Stimulated activated CD4-positive, alpha-beta T cell treated with anti-CD3 and anti-CD28 coated beads, Interleukin-15, amount 100 ng/mL, for 48 hours (primary cell): ENCODE measurements around the gene ADIPOR2.
"Not testable (repeated sequence)": the region's sequence is repeated elsewhere in the genome, so short reads cannot be mapped to it uniquely, and the experiment has no call there.

Experiments
- DNase-seq, 2 donors: peaks; one replicate each; pipeline ENCODE4 v3.0.0-alpha.2; 2020; ENCODE audit warnings: low read depth in 2 of 2

ADIPOR2 gene

GRCh38 chr12:1703771-1704722, 13.2 kb downstream of the ADIPOR2 start:
- no peak for DNase-seq

GRCh38 chr12:1705774-1706631, 15.1 kb downstream of the ADIPOR2 start:
- no peak for DNase-seq

DNA sequence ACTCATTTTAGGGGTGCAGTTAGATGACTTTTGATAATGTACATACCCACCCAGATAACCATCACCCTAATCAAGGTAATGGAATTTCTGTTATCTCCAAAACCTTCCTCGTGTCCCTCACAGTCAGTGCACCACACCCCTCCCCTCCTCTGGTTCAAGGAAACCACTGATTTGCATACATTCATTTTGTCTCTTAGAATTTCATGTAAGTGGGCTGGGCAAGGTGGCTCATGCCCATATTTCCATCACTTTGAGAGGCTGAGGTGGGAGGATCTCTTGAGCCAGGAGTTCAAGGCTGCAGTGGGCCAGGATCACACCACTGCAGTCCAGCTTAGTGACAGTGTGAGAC, 15.7 kb downstream of the ADIPOR2 start:
- no peak for DNase-seq

DNA sequence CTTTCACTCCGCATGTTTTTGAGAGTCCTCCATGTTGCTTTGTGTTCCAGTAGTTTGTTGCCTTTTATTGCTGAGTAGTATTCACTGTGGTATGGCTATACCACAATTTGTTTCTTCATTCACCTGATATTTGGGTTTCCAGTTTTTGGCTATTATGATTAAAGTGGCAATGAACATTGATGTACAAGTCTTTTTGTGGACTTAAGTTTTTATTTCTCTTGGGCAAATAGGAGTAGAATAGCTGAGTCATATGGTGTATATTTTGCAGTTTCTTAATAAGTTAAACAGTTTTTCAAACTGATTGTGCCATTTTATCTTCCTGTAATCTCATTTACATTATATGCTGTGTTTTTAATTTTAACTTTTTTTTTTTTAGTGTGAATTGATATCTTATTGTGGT, 16.2 kb downstream of the ADIPOR2 start:
- no peak for DNase-seq

- DNase-seq: not testable (repeated sequence)
Observed at GRCh38 chr12:1709968-1710367, 19.1 kb downstream of the ADIPOR2 start.

- DNase-seq: not testable (repeated sequence)
Observed at GRCh38 chr12:1710870-1711269, 20.0 kb downstream of the ADIPOR2 start.

GRCh38 chr12:1711536-1712211, 20.8 kb downstream of the ADIPOR2 start:
- not testable (repeated sequence) for DNase-seq

- DNase-seq: not testable (repeated sequence)
Observed at GRCh38 chr12:1712305-1712704, 21.4 kb downstream of the ADIPOR2 start.

DNA sequence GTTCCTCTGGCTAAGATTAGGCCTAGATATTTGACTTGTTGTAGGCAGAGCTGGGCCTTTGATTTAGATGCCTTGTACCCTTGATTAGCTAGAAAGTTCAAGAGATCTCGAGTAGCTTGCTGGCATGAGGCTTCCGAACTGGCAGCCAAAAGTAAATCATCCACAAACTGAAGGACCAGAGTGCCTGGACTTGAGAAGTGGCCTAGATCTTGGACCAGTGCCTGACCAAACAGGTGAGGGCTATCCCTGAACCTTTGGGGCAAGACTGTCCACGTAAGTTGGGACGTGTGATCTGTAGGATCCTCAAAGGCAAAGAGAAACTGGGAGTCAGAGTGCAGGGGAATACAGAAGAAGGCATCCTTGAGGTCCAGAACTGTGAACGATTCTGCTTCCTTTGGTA, 22.0 kb downstream of the ADIPOR2 start:
- DNase-seq: not testable (repeated sequence)

DNA sequence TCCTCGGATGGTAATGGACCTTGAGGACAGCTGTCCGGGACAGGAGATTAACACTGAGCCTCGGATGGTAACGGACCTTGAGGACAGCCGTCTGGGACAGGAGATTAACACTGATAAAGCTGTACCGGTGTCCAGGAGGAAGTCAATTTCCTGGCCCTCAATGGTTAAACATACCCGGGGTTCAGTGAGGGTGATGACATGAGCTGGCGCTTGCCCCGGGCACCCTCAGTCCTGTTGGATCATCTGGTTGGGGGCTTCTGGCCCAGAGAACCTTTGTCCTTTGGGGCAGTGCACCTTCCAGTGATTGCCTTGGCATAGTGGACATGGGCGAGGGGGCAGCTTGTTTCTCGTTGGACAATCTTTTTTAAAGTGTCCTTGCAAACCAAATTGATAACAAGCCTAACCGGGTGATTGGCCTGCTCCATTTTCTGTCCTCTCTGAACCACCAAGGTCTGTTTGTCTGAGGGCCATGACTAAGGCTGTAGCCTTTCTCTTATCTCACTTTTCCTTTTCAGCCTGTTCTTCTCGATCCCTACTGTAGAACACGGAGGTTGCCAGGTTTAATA, 23.0 kb downstream of the ADIPOR2 start:
- DNase-seq: not testable (repeated sequence)

- not testable (repeated sequence) for DNase-seq
Observed at GRCh38 chr12:1715459-1715858, 24.6 kb downstream of the ADIPOR2 start.

- DNase-seq: no peak
Observed at GRCh38 chr12:1716215-1716862, 25.5 kb downstream of the ADIPOR2 start.

GRCh38 chr12:1716911-1717310, 26.0 kb downstream of the ADIPOR2 start:
- DNase-seq: no peak

GRCh38 chr12:1719139-1719538, 28.3 kb downstream of the ADIPOR2 start:
- DNase-seq: no peak

DNA sequence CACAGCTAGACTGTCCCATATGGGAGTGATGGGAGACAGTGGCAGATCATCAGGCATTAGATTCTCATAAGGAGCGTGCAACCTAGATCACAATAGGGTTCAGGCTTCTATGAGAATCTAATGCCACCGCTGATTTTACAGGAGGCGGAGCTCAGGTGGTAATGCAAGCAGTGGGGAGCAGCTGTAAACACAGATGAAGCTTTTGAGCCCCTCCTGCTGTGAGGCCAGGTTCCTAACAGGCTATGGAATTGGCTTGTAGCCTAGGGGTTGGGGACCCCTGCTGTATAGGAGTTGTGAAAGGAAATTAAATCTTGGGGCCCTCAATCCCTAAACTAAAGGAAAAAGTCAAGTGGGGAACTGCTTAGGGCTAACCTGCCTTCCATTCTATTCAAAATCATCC, 29.6 kb downstream of the ADIPOR2 start:
- DNase-seq: no peak

DNA sequence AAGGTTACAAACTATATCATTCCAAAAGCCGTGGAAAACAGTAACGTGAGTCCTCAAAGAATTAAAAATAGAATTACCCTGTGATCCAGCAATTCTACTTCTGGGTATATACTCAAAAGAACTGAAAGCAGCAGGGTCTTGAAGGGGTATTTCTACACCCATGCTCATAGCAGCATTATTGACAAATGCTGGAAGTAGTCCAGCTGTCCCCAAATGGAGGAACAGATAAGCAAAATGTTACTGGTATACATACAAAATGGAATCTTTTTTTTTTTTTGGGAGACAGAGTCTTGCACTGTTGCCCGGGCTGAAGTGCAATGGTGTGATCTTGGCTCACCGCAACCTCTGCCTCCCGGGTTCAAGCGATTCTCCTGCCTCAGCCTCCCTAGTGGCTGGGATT, 32.9 kb downstream of the ADIPOR2 start:
- DNase-seq: no peak

- no peak for DNase-seq
Observed at GRCh38 chr12:1724250-1724649, 33.4 kb downstream of the ADIPOR2 start.

DNA sequence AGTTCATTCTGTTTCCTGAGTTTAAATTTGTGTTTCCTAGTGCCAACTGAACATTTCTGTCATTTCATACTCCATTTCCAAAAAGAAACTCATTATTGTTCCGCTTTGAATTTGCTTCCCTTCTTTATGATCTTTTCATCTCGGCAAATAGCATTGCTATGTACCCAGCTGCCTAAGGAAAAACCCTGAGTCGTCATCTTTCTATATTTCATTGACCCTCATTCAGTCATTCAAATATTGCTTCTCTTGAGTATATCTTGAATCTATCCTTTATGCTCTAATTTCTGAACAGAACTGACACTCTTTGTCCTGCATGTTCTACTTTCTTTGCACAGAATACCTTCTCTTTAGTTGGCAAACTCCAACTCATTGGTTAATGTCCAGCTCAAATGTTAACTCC, 35.9 kb downstream of the ADIPOR2 start:
- DNase-seq: no peak

DNA sequence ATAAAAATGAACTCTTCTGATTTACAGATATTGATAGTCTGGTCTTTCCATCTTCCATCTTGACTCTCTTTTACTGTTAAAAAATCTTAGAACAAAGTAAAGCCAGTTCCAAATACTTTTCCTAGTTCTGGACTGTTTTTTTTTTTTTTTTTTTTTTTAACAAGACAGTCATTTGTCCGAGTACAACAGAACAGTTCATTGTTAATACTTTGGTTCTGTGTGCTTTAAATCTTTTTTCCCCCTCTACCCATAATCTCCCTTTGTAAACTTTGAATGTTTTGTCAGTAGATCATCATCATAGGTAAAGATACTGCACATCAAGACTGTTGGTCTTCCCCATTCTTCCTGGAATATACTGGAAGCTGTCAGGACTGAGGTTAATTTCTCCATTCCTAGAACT, 38.0 kb downstream of the ADIPOR2 start:
- DNase-seq: no peak

DNA sequence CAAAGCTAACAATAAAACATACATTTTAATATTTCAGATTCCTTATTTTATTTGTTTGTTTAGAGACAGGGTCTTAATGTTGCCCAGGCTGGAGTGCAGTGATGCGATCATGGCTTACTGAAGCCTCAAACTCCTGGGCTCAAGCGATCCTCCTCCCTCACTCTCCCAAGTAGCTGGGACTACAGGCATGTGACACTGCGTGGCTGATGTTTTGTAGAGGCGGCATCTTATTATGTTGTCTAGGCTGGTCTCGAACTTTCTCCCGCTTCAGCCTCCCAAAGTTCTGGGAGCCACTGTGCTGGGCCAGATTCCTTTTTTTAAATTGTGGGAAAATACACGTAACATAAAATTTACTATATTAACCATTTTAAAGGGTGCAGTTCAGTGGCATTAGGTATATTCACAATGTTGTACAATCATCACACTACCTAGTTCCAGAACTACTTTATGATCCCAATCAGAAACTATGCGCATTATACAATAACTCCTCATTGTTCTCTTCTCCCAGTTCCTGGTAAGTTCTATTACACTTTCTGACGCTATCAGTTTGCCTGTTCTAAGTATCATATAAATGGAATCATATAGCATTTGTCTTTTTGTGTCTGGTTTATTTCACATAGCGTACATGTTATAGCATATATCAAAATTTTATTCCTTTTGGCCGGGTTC, 40.3 kb downstream of the ADIPOR2 start:
- DNase-seq: no peak

DNA sequence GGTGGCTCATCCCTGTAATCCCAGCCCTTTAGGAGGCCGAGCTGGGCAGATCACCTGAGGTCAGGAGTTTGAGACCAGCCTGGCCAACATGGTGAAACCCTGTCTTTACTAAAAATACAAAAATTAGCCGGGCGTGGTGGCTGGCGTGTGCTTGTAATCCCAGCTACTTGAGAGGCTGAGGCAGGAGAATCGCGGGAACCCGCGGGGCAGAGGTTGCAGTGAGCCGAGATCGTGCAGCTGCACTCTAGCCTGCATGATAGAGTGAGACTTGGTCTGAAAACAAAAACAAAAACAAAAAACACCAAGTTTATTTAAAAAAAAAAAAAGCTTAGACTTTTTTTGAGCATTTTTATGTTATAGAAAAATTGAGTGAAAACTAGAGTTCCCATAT, 40.8 kb downstream of the ADIPOR2 start:
- not testable (repeated sequence) for DNase-seq
